ENCODE measurements around the gene ARHGAP5. TPM values are rescaled to one million over a fixed set of nuclear protein-coding genes. Genes with fewer than 3 reads are reported as not detected.

The ARHGAP5 gene
- total RNA-seq, 4 donors from 2014 or later: 101 to 124 (median 102) TPM

DNA sequence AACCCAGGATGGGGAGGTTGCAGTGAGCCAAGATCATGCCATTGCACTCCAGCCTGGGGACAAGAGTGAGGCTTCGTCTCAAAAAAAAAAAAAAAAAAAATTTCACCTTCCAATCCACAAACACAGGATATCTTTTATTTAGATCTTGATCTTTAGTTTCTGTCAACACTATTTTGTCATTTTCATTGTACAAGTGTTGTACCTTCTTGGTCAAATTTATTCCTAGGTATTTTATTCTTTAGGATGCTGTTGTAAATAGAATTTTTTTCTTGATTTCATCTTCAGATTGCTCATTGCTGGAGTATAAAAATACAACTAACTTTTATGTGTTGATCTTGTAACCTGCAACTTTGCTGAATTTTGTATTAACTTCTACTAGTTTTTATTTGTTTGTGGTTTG, 60.8 kb downstream of the ARHGAP5 start:
- TF ChIP-seq CTCF (IDR thresholded peaks at IDR 0.05; ENCODE audit: low read depth): no peak

- no peak for TF ChIP-seq CTCF (IDR thresholded peaks at IDR 0.05; ENCODE audit: low read depth)
Measured at GRCh38 chr14:32142341-32142740, 65.2 kb downstream of the ARHGAP5 start.

DNA sequence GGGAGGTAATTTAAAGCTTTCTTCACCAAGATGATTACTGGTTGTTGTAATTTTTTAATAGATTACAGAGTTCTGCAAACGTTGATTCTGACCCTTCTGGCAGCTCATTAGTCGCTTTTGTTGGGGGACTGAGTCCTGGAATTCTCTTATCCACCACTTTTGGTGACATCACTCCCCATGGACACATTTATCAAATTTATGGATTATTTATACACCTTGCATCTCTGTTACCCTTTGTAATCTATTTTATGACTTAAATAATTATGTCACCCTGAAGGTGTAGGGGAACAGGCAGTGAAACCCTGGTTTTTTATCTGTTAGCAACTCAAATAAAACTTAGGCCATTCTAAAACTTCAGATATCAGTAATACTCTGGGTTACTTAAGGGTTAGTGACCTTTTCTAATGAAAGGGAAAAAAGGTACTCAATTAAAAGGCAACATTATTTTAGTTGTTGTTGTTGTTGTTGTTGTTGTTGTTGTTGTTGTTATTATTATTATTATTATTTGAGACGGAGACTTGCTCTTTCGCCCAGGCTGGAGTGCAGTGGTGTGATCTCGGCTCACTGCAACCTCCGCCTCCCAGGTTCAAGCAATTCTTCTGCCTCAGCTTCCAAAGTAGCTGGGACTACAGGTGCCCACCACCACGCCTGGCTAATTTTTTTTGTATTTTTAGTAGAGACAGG, 65.8 kb downstream of the ARHGAP5 start:
- TF ChIP-seq CTCF (IDR thresholded peaks at IDR 0.05; ENCODE audit: low read depth): no peak

- TF ChIP-seq CTCF (IDR thresholded peaks at IDR 0.05; ENCODE audit: low read depth): no peak
Measured at GRCh38 chr14:32150392-32150791, 73.3 kb downstream of the ARHGAP5 start.

- TF ChIP-seq CTCF (IDR thresholded peaks at IDR 0.05; ENCODE audit: low read depth): no peak
Measured at GRCh38 chr14:32166029-32166428, 88.9 kb downstream of the ARHGAP5 start.

DNA sequence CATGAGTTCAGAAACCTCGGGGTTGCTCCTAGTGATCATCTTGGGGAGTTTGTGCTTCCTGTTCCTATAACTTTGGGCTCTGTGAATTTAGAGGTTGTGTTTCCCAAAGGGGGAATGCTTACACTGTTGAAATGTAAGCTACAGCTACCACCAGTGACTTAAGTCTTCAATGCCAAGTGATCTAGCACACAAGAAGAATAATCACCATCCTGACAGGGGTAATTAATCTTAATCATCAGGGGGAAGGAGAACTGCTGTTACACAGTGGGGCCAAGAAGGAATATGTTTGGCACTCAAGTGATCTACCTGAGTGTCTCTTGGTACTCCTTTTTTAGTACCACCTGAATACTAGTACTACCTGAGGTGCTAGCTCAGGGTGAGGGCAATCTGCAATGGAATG, 89.8 kb downstream of the ARHGAP5 start:
- TF ChIP-seq CTCF (IDR thresholded peaks at IDR 0.05; ENCODE audit: low read depth): no peak

DNA sequence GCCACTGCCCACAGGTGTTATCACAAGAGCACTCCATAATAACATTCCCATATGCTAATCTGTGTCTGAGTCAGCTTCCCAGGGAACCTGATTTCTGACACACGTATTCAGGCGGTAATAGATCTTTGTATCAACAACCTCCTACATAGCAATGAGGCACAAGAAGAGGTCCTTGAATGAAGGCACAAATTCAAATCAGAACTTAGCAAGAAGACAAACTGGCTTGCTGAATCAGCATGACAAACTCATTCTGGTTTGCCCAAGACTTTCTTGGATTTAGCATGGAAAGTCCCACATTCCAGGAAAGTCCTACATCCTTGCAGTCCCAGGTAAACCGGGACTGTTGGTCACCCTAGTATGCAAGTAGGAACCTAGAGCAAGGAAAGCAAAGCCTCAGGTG, 90.8 kb downstream of the ARHGAP5 start:
- no peak for TF ChIP-seq CTCF (IDR thresholded peaks at IDR 0.05; ENCODE audit: low read depth)

Data from subcutaneous adipose tissue (tissue), 4 donors.